ENCODE measurements around the gene TRAPPC11.
A peak's percentile ranks its signal among the peaks of the same experiment; 100 is the strongest.

TRAPPC11 gene

DNA sequence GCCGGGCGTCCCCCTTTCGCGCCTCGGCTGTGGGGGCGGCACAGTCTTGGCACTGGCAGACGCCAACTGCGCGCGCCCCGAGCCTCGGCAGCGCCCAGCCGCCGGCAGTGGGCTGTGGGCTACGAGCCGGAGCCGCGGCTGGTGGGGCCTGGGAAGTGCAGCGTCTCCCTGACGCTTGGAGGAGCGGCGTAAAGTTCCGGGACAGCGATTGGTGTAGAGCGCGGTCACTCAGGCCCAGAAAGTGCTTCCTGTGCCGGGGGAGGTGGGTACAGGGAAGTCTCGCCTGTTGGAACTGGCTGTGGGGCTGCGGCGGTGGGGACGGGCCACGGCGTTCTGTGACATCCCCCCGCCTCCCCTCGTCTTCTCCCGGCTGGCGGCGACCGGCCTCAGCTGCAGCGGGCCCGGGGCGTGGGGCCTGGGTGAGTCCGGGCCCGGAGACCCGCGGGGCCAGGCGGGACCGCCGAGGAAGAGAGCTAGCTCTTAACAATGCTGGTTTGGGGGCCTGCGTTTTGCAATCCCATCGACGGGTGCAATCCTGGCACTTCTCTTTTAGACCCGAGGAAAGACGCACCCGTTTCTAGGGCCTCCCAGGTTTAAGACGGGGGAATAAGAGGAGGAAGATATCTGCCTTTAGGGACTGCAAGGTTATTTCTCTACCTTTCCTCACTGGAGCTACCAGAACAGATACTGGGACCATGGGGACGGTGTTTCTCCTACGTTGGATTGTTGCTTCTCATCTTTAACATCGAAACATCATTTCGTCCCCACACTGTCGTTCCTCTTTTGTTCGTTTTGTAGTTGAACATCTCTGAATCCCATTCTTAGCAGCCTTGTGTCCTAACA lies at the start of gene TRAPPC11, which contains the start of gene RWDD4:
Gene TRAPPC11, plus strand, starts transcription at position 265 of the 843 bp plus-strand sequence. CDS start 4,575 bp downstream, outside the sequence.
Gene RWDD4, minus strand, starts transcription at position 157 of the 843 bp plus-strand sequence. CDS start 233 bp downstream, outside the sequence.
- ATAC-seq, result peak; percentile 99
- no peak for TF ChIP-seq GLIS3 (CRISPR knock-in tag; IDR thresholded peaks at IDR 0.05)
- no peak for TF ChIP-seq ZC3H10 (CRISPR knock-in tag; IDR thresholded peaks at IDR 0.05)
- TF ChIP-seq ZNF565 (CRISPR knock-in tag; conservative IDR thresholded peaks at IDR 0.05; ENCODE audit: low read depth), result no peak
- TF ChIP-seq ZNF8 (CRISPR knock-in tag; IDR thresholded peaks at IDR 0.05), result no peak
- TF ChIP-seq TOX (CRISPR knock-in tag; IDR thresholded peaks at IDR 0.05; ENCODE audit: borderline replicate concordance), result no peak
- no peak for TF ChIP-seq ESRRG (CRISPR knock-in tag; IDR thresholded peaks at IDR 0.05)
- no peak for TF ChIP-seq ZFP30 (CRISPR knock-in tag; IDR thresholded peaks at IDR 0.05)
- no peak for TF ChIP-seq CSDC2 (CRISPR knock-in tag; IDR thresholded peaks at IDR 0.05)
- TF ChIP-seq PPARA (CRISPR knock-in tag; IDR thresholded peaks at IDR 0.05; ENCODE audit: borderline replicate concordance), result no peak
- TF ChIP-seq SNAI2 (CRISPR knock-in tag; IDR thresholded peaks at IDR 0.05), result no peak
- TF ChIP-seq BACH2 (CRISPR knock-in tag; IDR thresholded peaks at IDR 0.05; ENCODE audit: borderline replicate concordance), result no peak
- TF ChIP-seq, protein P1, sequence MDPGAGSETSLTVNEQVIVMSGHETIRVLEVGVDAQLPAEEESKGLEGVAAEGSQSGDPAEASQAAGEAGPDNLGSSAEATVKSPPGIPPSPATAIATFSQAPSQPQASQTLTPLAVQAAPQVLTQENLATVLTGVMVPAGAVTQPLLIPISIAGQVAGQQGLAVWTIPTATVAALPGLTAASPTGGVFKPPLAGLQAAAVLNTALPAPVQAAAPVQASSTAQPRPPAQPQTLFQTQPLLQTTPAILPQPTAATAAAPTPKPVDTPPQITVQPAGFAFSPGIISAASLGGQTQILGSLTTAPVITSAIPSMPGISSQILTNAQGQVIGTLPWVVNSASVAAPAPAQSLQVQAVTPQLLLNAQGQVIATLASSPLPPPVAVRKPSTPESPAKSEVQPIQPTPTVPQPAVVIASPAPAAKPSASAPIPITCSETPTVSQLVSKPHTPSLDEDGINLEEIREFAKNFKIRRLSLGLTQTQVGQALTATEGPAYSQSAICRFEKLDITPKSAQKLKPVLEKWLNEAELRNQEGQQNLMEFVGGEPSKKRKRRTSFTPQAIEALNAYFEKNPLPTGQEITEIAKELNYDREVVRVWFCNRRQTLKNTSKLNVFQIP (CRISPR knock-in tag; IDR thresholded peaks at IDR 0.05; ENCODE audit: borderline replicate concordance, low read depth), result no peak
- no peak for TF ChIP-seq OSR1 (CRISPR knock-in tag; IDR thresholded peaks at IDR 0.05)
- TF ChIP-seq RARB (CRISPR knock-in tag; IDR thresholded peaks at IDR 0.05), result no peak
- TF ChIP-seq, protein P2, sequence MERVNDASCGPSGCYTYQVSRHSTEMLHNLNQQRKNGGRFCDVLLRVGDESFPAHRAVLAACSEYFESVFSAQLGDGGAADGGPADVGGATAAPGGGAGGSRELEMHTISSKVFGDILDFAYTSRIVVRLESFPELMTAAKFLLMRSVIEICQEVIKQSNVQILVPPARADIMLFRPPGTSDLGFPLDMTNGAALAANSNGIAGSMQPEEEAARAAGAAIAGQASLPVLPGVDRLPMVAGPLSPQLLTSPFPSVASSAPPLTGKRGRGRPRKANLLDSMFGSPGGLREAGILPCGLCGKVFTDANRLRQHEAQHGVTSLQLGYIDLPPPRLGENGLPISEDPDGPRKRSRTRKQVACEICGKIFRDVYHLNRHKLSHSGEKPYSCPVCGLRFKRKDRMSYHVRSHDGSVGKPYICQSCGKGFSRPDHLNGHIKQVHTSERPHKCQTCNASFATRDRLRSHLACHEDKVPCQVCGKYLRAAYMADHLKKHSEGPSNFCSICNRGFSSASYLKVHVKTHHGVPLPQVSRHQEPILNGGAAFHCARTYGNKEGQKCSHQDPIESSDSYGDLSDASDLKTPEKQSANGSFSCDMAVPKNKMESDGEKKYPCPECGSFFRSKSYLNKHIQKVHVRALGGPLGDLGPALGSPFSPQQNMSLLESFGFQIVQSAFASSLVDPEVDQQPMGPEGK (CRISPR knock-in tag; IDR thresholded peaks at IDR 0.05; ENCODE audit: borderline replicate concordance), result no peak
- TF ChIP-seq, protein P3, sequence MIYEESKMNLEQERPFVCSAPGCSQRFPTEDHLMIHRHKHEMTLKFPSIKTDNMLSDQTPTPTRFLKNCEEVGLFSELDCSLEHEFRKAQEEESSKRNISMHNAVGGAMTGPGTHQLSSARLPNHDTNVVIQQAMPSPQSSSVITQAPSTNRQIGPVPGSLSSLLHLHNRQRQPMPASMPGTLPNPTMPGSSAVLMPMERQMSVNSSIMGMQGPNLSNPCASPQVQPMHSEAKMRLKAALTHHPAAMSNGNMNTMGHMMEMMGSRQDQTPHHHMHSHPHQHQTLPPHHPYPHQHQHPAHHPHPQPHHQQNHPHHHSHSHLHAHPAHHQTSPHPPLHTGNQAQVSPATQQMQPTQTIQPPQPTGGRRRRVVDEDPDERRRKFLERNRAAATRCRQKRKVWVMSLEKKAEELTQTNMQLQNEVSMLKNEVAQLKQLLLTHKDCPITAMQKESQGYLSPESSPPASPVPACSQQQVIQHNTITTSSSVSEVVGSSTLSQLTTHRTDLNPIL (CRISPR knock-in tag; IDR thresholded peaks at IDR 0.05; ENCODE audit: low read depth), result no peak
- TF ChIP-seq TCF4 (CRISPR knock-in tag; IDR thresholded peaks at IDR 0.05; ENCODE audit: borderline replicate concordance), result no peak

DNA sequence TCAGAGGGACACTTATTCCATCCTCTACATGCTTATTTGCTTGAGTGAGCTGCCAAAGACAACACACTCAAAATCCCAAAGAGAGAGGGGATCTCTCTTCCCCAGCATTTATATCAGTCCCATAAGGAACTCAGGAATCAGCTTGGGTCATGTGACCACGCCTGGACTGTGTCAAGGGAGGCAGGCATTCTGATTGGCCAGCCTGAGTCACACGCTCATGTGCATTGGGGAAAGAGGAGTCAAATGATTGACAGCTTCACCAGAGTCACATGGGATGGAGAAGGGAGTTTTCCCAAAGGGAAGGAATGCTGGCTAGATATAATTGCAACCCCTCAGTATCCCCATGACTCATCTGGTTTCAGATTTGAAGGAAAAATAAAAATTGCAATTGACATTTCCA lies 49.1 kb upstream of the TRAPPC11 start:
- peak; percentile 51; the same call in 2 of the 3 replicates for ATAC-seq
- no peak for TF ChIP-seq ZC3H10 (CRISPR knock-in tag; IDR thresholded peaks at IDR 0.05)
- TF ChIP-seq ZFP3 (CRISPR knock-in tag; IDR thresholded peaks at IDR 0.05), result no peak
- no peak for TF ChIP-seq OSR1 (CRISPR knock-in tag; IDR thresholded peaks at IDR 0.05)
- TF ChIP-seq, protein P2 (CRISPR knock-in tag; IDR thresholded peaks at IDR 0.05; ENCODE audit: borderline replicate concordance), result no peak
- no peak for TF ChIP-seq BACH2 (CRISPR knock-in tag; IDR thresholded peaks at IDR 0.05; ENCODE audit: borderline replicate concordance)
- no peak for TF ChIP-seq ESRRG (CRISPR knock-in tag; IDR thresholded peaks at IDR 0.05)
- TF ChIP-seq RARB (CRISPR knock-in tag; IDR thresholded peaks at IDR 0.05), result no peak
- TF ChIP-seq, protein P3 (CRISPR knock-in tag; IDR thresholded peaks at IDR 0.05; ENCODE audit: low read depth), result no peak
- TF ChIP-seq ISL1 (CRISPR knock-in tag; IDR thresholded peaks at IDR 0.05), result no peak
- TF ChIP-seq SNAI2 (CRISPR knock-in tag; IDR thresholded peaks at IDR 0.05), result no peak
- TF ChIP-seq ZNF70 (CRISPR knock-in tag; IDR thresholded peaks at IDR 0.05), result no peak
- no peak for TF ChIP-seq TCF4 (CRISPR knock-in tag; IDR thresholded peaks at IDR 0.05; ENCODE audit: borderline replicate concordance)
- no peak for TF ChIP-seq TOX (CRISPR knock-in tag; IDR thresholded peaks at IDR 0.05; ENCODE audit: borderline replicate concordance)

DNA sequence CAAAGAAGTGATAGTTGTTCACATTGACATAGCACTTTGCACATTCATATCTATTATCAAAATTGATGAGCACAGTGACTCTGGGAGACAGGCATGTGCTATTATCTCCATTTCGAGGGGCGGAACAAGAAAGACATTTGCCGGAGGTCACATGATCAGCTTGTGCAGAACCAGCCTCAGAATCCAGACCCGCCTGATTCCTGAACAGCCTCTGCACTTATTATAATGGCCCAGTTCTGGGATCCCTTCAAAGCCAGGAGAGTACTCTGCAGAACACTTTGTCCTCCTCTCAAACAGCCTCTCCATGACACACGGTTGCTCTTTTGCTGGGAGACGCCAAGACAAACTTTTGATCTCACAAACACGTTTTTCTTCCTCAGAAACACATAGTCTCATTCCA lies 48.5 kb upstream of the TRAPPC11 start:
- ATAC-seq, result 0 out of 3 replicates have a peak, but pooled peaks have one; percentile 21
- TF ChIP-seq RARB (CRISPR knock-in tag; IDR thresholded peaks at IDR 0.05) (no peak), ZFP3 (CRISPR knock-in tag; IDR thresholded peaks at IDR 0.05) (no peak), ISL1 (CRISPR knock-in tag; IDR thresholded peaks at IDR 0.05) (no peak), TOX (CRISPR knock-in tag; IDR thresholded peaks at IDR 0.05; ENCODE audit: borderline replicate concordance) (no peak), ZFP30 (CRISPR knock-in tag; IDR thresholded peaks at IDR 0.05) (no peak), CSDC2 (CRISPR knock-in tag; IDR thresholded peaks at IDR 0.05) (no peak), OSR1 (CRISPR knock-in tag; IDR thresholded peaks at IDR 0.05) (no peak), ZNF565 (CRISPR knock-in tag; conservative IDR thresholded peaks at IDR 0.05; ENCODE audit: low read depth) (no peak), BACH2 (CRISPR knock-in tag; IDR thresholded peaks at IDR 0.05; ENCODE audit: borderline replicate concordance) (no peak), SNAI2 (CRISPR knock-in tag; IDR thresholded peaks at IDR 0.05) (no peak)
- TF ChIP-seq, protein P4, sequence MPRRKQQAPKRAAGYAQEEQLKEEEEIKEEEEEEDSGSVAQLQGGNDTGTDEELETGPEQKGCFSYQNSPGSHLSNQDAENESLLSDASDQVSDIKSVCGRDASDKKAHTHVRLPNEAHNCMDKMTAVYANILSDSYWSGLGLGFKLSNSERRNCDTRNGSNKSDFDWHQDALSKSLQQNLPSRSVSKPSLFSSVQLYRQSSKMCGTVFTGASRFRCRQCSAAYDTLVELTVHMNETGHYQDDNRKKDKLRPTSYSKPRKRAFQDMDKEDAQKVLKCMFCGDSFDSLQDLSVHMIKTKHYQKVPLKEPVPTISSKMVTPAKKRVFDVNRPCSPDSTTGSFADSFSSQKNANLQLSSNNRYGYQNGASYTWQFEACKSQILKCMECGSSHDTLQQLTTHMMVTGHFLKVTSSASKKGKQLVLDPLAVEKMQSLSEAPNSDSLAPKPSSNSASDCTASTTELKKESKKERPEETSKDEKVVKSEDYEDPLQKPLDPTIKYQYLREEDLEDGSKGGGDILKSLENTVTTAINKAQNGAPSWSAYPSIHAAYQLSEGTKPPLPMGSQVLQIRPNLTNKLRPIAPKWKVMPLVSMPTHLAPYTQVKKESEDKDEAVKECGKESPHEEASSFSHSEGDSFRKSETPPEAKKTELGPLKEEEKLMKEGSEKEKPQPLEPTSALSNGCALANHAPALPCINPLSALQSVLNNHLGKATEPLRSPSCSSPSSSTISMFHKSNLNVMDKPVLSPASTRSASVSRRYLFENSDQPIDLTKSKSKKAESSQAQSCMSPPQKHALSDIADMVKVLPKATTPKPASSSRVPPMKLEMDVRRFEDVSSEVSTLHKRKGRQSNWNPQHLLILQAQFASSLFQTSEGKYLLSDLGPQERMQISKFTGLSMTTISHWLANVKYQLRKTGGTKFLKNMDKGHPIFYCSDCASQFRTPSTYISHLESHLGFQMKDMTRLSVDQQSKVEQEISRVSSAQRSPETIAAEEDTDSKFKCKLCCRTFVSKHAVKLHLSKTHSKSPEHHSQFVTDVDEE (CRISPR knock-in tag; IDR thresholded peaks at IDR 0.05), result no peak

All from SK-N-SH treated with all-trans-retinoic acid at 6 μM for 48 hours (cell line).